Skin of body (tissue), 2 donors: ENCODE measurements around the gene GK. TPM values are rescaled to one million over a fixed set of nuclear protein-coding genes. Genes with fewer than 3 reads are reported as not detected.
"Not testable (repeated sequence)": the region's sequence is repeated elsewhere in the genome, so short reads cannot be mapped to it uniquely, and the experiment has no call there.

Source experiments
- DNase-seq: peaks from one replicate; lab custom pipeline; 2025; lab: John Stamatoyannopoulos, UW
- total RNA-seq: library from RNA; depleted of rRNA; stranded (reverse); fragments of >200 nt; gene quantifications from one replicate; pipeline ENCODE4 v1.2.3, GENCODE V29; 2014

The GK gene
- total RNA-seq, result 12.5 TPM

GRCh38 chrX:30653415-30654131, at the start of gene GK:
GK (plus strand) TSS chrX:30653423; CDS start chrX:30653538, 115 bp downstream.
- no peak for DNase-seq

- DNase-seq, result no peak
Measured at GRCh38 chrX:30607155-30607554, 46.1 kb upstream of the GK start.

- no peak for DNase-seq
Measured at GRCh38 chrX:30610026-30610425, 43.2 kb upstream of the GK start.

- DNase-seq, result no peak
Measured at GRCh38 chrX:30612250-30612655, 41.0 kb upstream of the GK start.

- DNase-seq, result no peak
Measured at GRCh38 chrX:30613721-30614120, 39.5 kb upstream of the GK start.

- DNase-seq, result no peak
Measured at GRCh38 chrX:30615229-30615628, 38.0 kb upstream of the GK start.

GRCh38 chrX:30618160-30618765, 35.0 kb upstream of the GK start:
- DNase-seq, result no peak

- no peak for DNase-seq
Measured at GRCh38 chrX:30620125-30620524, 33.1 kb upstream of the GK start.

GRCh38 chrX:30620980-30621618, 32.1 kb upstream of the GK start:
- DNase-seq, result peak; percentile 20

- no peak for DNase-seq
Measured at GRCh38 chrX:30622361-30622760, 30.9 kb upstream of the GK start.

GRCh38 chrX:30626402-30626801, 26.8 kb upstream of the GK start:
- no peak for DNase-seq

GRCh38 chrX:30627818-30628652, 25.2 kb upstream of the GK start:
- no peak for DNase-seq

- not testable (repeated sequence) for DNase-seq
Measured at GRCh38 chrX:30634070-30634469, 19.2 kb upstream of the GK start.

- DNase-seq, result no peak
Measured at GRCh38 chrX:30635630-30636029, 17.6 kb upstream of the GK start.

- no peak for DNase-seq
Measured at GRCh38 chrX:30637874-30638815, 15.1 kb upstream of the GK start.

- DNase-seq, result not testable (repeated sequence)
Measured at GRCh38 chrX:30639702-30640101, 13.5 kb upstream of the GK start.

- DNase-seq, result no peak
Measured at GRCh38 chrX:30642642-30643041, 10.6 kb upstream of the GK start.

GRCh38 chrX:30643313-30643821, 9.9 kb upstream of the GK start:
- no peak for DNase-seq

GRCh38 chrX:30649859-30650258, 3.4 kb upstream of the GK start:
- DNase-seq, result no peak
